ENCODE measurements around the gene BRD8.

- TF ChIP-seq CTCF (IDR thresholded peaks at IDR 0.05; ENCODE audit: poor library complexity), result no peak
- TF ChIP-seq EZH2 (IDR thresholded peaks at IDR 0.05; ENCODE audit: borderline replicate concordance), result no peak
- no peak for TF ChIP-seq EZH2phosphoT487 (IDR thresholded peaks at IDR 0.05; ENCODE audit: low read depth, severe bottlenecking, unreplicated experiment)
These were observed 45.1 kb upstream of the BRD8 start for GRCh38 chr5:138223532-138223931.
